NT2/D1 (cell line): ENCODE results near the gene ABLIM2.

ENCODE experiments used
- SUZ12 ChIP-seq: IDR thresholded peaks from 2 replicates; pipeline ENCODE4 v1.6.1; 2011; ENCODE audit not compliant: insufficient read length, insufficient read depth; ENCODE audit errors: extremely low read depth
- YY1 ChIP-seq: IDR thresholded peaks from 2 replicates; pipeline ENCODE4 v1.6.1; 2011; ENCODE audit not compliant: insufficient read length, insufficient read depth

GRCh38 chr4:8144359-8144758 lies 14.3 kb downstream of the ABLIM2 start:
- no peak for TF ChIP-seq SUZ12
- no peak for TF ChIP-seq YY1
